ENCODE measurements around the gene KCNQ2. TPM values are rescaled to one million over a fixed set of nuclear protein-coding genes. Genes with fewer than 3 reads are reported as not detected.
A peak's percentile ranks its signal among the peaks of the same experiment; 100 is the strongest.

Gene KCNQ2
- total and polyA plus RNA-seq, 2 experiments from 2014 or later: 68.5 to 92.4 TPM

DNA sequence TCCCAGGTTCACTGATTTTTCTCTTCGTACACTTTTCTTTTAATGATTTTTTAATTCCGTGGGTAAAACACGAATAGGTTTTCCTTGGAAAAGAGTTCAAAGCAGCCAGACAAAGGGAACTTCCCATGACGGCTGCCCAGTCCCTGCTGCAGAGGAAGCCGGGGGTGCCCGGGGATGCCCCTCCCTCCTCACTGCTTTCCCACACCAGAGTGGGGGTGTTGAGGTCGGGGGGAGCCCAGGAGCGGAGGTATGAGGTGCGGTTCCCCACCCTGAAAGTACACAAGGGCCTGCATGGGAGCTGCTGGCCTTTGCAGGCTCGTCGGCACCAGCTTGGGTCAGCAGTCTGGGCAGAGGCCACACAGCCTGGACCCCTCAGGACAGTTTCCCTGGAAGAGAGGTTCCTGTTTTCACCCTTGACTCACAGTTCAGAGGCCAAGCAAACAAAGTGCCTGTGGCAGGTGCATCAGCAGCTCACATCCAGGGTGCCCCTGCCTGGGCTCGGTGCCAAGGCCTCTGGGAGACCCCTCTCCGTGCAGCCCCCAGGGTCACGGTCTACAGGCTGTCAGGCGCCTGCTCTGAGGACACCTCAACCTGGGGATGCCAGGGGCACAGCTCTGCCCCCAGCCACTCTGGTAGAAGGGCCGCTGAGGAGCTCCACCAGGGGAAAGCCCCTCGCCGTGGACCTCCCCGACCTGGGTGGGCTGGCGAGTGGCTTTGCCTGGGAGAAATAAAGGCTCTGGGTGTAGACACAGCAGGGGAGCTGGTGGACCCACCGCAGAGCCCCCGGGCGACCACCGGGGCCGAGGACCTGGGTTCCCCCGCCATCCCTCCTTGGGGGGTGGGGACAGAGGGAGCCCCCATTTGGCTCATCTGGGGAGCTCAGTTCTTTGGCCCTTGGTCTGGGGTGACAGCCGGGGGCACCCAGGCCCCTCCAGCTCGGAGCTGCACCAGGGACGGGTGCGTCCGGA, 95.9 kb downstream of the KCNQ2 start:
- ATAC-seq: no peak
- Histone ChIP-seq H3K4me1 (ENCODE audit: insufficient read depth) (peaks cover 18% of the 10 kb centered on the region), H2AFZ (no peak overlapping the region), H3K27me3 (ENCODE audit: insufficient read depth) (no peaks in the 10 kb centered on the region), H3K9me2 (ENCODE audit: insufficient read depth) (no peaks in the 10 kb centered on the region), H3K4me3 (no peak overlapping the region), H3K36me3 (ENCODE audit: insufficient read depth) (no peaks in the 10 kb centered on the region), H3K4me2 (peak overlapping the region; percentile 71), H3F3A (replicated peaks; ENCODE audit: low read depth) (no peaks in the 10 kb centered on the region), H3K79me2 (replicated peaks; ENCODE audit: insufficient read depth) (no peaks in the 10 kb centered on the region), H3K27ac (ENCODE audit: low read depth) (no peak overlapping the region), H4K20me1 (replicated peaks; ENCODE audit: insufficient read depth) (no peaks in the 10 kb centered on the region)
- peaks cover 20% of the 10 kb centered on the region for H3K4me1 Mint-ChIP-seq
- DNase-seq (ENCODE audit: low spot score): no peak
- no peak for TF ChIP-seq CREB1 (CRISPR knock-in tag; IDR thresholded peaks at IDR 0.05; ENCODE audit: low read depth)
- no peak for TF ChIP-seq ZNF331 (CRISPR knock-in tag; IDR thresholded peaks at IDR 0.05; ENCODE audit: low read depth)
- no peak for TF ChIP-seq ZNF114 (CRISPR knock-in tag; IDR thresholded peaks at IDR 0.05)
- TF ChIP-seq, protein P1, sequence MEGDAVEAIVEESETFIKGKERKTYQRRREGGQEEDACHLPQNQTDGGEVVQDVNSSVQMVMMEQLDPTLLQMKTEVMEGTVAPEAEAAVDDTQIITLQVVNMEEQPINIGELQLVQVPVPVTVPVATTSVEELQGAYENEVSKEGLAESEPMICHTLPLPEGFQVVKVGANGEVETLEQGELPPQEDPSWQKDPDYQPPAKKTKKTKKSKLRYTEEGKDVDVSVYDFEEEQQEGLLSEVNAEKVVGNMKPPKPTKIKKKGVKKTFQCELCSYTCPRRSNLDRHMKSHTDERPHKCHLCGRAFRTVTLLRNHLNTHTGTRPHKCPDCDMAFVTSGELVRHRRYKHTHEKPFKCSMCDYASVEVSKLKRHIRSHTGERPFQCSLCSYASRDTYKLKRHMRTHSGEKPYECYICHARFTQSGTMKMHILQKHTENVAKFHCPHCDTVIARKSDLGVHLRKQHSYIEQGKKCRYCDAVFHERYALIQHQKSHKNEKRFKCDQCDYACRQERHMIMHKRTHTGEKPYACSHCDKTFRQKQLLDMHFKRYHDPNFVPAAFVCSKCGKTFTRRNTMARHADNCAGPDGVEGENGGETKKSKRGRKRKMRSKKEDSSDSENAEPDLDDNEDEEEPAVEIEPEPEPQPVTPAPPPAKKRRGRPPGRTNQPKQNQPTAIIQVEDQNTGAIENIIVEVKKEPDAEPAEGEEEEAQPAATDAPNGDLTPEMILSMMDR (conservative IDR thresholded peaks at IDR 0.05; ENCODE audit: low read depth in 2 of 2): no peak
- TF ChIP-seq NANOG (IDR thresholded peaks at IDR 0.05; ENCODE audit: borderline replicate concordance): no peak
- no peak for TF ChIP-seq STAT1 (IDR thresholded peaks at IDR 0.05; ENCODE audit: unreplicated experiment)
- no peak for TF ChIP-seq POLR2AphosphoS5 (IDR thresholded peaks at IDR 0.05; ENCODE audit: low read depth)
- TF ChIP-seq EZH2phosphoT487 (IDR thresholded peaks at IDR 0.05; ENCODE audit: unreplicated experiment): no peak
- TF ChIP-seq, protein P2, sequence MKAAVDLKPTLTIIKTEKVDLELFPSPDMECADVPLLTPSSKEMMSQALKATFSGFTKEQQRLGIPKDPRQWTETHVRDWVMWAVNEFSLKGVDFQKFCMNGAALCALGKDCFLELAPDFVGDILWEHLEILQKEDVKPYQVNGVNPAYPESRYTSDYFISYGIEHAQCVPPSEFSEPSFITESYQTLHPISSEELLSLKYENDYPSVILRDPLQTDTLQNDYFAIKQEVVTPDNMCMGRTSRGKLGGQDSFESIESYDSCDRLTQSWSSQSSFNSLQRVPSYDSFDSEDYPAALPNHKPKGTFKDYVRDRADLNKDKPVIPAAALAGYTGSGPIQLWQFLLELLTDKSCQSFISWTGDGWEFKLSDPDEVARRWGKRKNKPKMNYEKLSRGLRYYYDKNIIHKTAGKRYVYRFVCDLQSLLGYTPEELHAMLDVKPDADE (IDR thresholded peaks at IDR 0.05): no peak
- no peak for TF ChIP-seq EZH2 (IDR thresholded peaks at IDR 0.05; ENCODE audit: low read depth, unreplicated experiment)
- TF ChIP-seq, protein P3, sequence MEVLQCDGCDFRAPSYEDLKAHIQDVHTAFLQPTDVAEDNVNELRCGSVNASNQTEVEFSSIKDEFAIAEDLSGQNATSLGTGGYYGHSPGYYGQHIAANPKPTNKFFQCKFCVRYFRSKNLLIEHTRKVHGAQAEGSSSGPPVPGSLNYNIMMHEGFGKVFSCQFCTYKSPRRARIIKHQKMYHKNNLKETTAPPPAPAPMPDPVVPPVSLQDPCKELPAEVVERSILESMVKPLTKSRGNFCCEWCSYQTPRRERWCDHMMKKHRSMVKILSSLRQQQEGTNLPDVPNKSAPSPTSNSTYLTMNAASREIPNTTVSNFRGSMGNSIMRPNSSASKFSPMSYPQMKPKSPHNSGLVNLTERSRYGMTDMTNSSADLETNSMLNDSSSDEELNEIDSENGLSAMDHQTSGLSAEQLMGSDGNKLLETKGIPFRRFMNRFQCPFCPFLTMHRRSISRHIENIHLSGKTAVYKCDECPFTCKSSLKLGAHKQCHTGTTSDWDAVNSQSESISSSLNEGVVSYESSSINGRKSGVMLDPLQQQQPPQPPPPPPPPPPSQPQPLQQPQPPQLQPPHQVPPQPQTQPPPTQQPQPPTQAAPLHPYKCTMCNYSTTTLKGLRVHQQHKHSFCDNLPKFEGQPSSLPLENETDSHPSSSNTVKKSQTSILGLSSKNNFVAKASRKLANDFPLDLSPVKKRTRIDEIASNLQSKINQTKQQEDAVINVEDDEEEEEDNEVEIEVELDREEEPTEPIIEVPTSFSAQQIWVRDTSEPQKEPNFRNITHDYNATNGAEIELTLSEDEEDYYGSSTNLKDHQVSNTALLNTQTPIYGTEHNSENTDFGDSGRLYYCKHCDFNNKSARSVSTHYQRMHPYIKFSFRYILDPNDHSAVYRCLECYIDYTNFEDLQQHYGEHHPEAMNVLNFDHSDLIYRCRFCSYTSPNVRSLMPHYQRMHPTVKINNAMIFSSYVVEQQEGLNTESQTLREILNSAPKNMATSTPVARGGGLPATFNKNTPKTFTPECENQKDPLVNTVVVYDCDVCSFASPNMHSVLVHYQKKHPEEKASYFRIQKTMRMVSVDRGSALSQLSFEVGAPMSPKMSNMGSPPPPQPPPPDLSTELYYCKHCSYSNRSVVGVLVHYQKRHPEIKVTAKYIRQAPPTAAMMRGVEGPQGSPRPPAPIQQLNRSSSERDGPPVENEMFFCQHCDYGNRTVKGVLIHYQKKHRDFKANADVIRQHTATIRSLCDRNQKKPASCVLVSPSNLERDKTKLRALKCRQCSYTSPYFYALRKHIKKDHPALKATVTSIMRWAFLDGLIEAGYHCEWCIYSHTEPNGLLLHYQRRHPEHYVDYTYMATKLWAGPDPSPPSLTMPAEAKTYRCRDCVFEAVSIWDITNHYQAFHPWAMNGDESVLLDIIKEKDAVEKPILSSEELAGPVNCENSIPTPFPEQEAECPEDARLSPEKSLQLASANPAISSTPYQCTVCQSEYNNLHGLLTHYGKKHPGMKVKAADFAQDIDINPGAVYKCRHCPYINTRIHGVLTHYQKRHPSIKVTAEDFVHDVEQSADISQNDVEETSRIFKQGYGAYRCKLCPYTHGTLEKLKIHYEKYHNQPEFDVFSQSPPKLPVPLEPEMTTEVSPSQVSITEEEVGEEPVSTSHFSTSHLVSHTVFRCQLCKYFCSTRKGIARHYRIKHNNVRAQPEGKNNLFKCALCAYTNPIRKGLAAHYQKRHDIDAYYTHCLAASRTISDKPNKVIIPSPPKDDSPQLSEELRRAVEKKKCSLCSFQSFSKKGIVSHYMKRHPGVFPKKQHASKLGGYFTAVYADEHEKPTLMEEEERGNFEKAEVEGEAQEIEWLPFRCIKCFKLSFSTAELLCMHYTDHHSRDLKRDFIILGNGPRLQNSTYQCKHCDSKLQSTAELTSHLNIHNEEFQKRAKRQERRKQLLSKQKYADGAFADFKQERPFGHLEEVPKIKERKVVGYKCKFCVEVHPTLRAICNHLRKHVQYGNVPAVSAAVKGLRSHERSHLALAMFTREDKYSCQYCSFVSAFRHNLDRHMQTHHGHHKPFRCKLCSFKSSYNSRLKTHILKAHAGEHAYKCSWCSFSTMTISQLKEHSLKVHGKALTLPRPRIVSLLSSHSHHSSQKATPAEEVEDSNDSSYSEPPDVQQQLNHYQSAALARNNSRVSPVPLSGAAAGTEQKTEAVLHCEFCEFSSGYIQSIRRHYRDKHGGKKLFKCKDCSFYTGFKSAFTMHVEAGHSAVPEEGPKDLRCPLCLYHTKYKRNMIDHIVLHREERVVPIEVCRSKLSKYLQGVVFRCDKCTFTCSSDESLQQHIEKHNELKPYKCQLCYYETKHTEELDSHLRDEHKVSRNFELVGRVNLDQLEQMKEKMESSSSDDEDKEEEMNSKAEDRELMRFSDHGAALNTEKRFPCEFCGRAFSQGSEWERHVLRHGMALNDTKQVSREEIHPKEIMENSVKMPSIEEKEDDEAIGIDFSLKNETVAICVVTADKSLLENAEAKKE (CRISPR knock-in tag; IDR thresholded peaks at IDR 0.05): no peak
- TF ChIP-seq, protein P4, sequence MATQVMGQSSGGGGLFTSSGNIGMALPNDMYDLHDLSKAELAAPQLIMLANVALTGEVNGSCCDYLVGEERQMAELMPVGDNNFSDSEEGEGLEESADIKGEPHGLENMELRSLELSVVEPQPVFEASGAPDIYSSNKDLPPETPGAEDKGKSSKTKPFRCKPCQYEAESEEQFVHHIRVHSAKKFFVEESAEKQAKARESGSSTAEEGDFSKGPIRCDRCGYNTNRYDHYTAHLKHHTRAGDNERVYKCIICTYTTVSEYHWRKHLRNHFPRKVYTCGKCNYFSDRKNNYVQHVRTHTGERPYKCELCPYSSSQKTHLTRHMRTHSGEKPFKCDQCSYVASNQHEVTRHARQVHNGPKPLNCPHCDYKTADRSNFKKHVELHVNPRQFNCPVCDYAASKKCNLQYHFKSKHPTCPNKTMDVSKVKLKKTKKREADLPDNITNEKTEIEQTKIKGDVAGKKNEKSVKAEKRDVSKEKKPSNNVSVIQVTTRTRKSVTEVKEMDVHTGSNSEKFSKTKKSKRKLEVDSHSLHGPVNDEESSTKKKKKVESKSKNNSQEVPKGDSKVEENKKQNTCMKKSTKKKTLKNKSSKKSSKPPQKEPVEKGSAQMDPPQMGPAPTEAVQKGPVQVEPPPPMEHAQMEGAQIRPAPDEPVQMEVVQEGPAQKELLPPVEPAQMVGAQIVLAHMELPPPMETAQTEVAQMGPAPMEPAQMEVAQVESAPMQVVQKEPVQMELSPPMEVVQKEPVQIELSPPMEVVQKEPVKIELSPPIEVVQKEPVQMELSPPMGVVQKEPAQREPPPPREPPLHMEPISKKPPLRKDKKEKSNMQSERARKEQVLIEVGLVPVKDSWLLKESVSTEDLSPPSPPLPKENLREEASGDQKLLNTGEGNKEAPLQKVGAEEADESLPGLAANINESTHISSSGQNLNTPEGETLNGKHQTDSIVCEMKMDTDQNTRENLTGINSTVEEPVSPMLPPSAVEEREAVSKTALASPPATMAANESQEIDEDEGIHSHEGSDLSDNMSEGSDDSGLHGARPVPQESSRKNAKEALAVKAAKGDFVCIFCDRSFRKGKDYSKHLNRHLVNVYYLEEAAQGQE (IDR thresholded peaks at IDR 0.05; ENCODE audit: unreplicated experiment): no peak
- no peaks in the 10 kb centered on the region; the same call in 2 of the 3 replicates for H3K9me3 Mint-ChIP-seq
- peaks cover 16% of the 10 kb centered on the region for H3K27me3 Mint-ChIP-seq (ENCODE audit: insufficient read depth, low read depth, poor library complexity)
- no peak overlapping the region for H3K27ac Mint-ChIP-seq
- H3K4me3 Mint-ChIP-seq: no peak overlapping the region
- no peaks in the 10 kb centered on the region for H3K36me3 Mint-ChIP-seq (ENCODE audit: low read depth)

Measured in GM23338 (cell line).